GM10266 (cell line): ENCODE measurements around the gene LYZL4.

Source experiments
- DNase-seq: peaks from one replicate; pipeline ENCODE4 v3.0.0; 2012; ENCODE audit errors: extremely low spot score
- CTCF ChIP-seq: IDR thresholded peaks from 2 replicates; pipeline ENCODE4 v1.5.1; 2012; ENCODE audit warnings: mild to moderate bottlenecking, low read depth; ENCODE audit not compliant: control insufficient read depth, insufficient read depth; ENCODE audit errors: missing control alignments

The LYZL4 gene

GRCh38 chr3:42410370-42411131 is at the start of gene LYZL4:
LYZL4 (minus strand) TSS chr3:42410610; CDS start chr3:42407251, 3,359 bp downstream.
- TF ChIP-seq CTCF = no peak
- DNase-seq = no peak

GRCh38 chr3:42459151-42459550 is 48.7 kb upstream of the LYZL4 start:
- no peak for TF ChIP-seq CTCF
- DNase-seq = no peak

- no peak for TF ChIP-seq CTCF
- no peak for DNase-seq
These were observed 45.8 kb upstream of the LYZL4 start for GRCh38 chr3:42456211-42456610.

- DNase-seq = no peak
- no peak for TF ChIP-seq CTCF
These were observed 41.3 kb upstream of the LYZL4 start for GRCh38 chr3:42451546-42452230.

- no peak for DNase-seq
- TF ChIP-seq CTCF = no peak
These were observed 40.7 kb upstream of the LYZL4 start for GRCh38 chr3:42451116-42451515.

GRCh38 chr3:42450567-42450966 is 40.2 kb upstream of the LYZL4 start:
- no peak for DNase-seq
- TF ChIP-seq CTCF = no peak

- no peak for TF ChIP-seq CTCF
- no peak for DNase-seq
These were observed 37.1 kb upstream of the LYZL4 start for GRCh38 chr3:42447481-42447880.
